GM21515 (cell line): ENCODE results near the gene SPHK2.

Source experiments
- ATAC-seq: cut with Tn5 transposase; IDR thresholded peaks from one replicate; pipeline ENCODE4 v1.9.1; 2021; ENCODE audit not compliant: unreplicated experiment

Gene SPHK2

GRCh38 chr19:48603850-48604249 lies 15.5 kb upstream of the SPHK2 start:
- ATAC-seq = no peak

- no peak for ATAC-seq
Observed at GRCh38 chr19:48606463-48607358, 12.6 kb upstream of the SPHK2 start, which contains the start of gene SPACA4. TSS of gene SPACA4 (plus strand) at chr19:48606742. CDS start at chr19:48606979, 237 bp downstream.

GRCh38 chr19:48607359-48607755 lies 11.9 kb upstream of the SPHK2 start:
- no peak for ATAC-seq

GRCh38 chr19:48608798-48609263 lies 10.5 kb upstream of the SPHK2 start:
- no peak for ATAC-seq

- ATAC-seq = no peak
Observed at GRCh38 chr19:48609571-48610108, 9.7 kb upstream of the SPHK2 start.

GRCh38 chr19:48611872-48612271 lies 7.4 kb upstream of the SPHK2 start:
- ATAC-seq = no peak

- ATAC-seq = no peak
Observed at GRCh38 chr19:48613024-48613851, 6.1 kb upstream of the SPHK2 start.

GRCh38 chr19:48613852-48614435 lies 5.4 kb upstream of the SPHK2 start:
- no peak for ATAC-seq

GRCh38 chr19:48614436-48615230 lies 4.7 kb upstream of the SPHK2 start, which contains the start of gene FAM83E:
TSS of gene FAM83E (minus strand) at chr19:48615076. CDS start at chr19:48613372, 1,704 bp downstream.
- no peak for ATAC-seq

GRCh38 chr19:48615231-48616040 lies 3.9 kb upstream of the SPHK2 start:
- ATAC-seq = no peak

- ATAC-seq = no peak
Observed at GRCh38 chr19:48616041-48616436, 3.3 kb upstream of the SPHK2 start.

- no peak for ATAC-seq
Observed at GRCh38 chr19:48616491-48617056, 2.7 kb upstream of the SPHK2 start.

- no peak for ATAC-seq
Observed at GRCh38 chr19:48617146-48617937, 2.0 kb upstream of the SPHK2 start.

GRCh38 chr19:48618278-48618915 lies 909 bp upstream of the SPHK2 start:
- ATAC-seq = peak; percentile 1

- ATAC-seq = peak; percentile 0
Observed at GRCh38 chr19:48619692-48620585, 633 bp downstream of the SPHK2 start.

- no peak for ATAC-seq
Observed at GRCh38 chr19:48623556-48624066, 4.3 kb downstream of the SPHK2 start.
